CD4-positive, alpha-beta T cell treated with Interleukin-2 at 100 ng/mL for 4 hours (primary cell): ENCODE measurements around the gene IQSEC1.

ENCODE experiments used
- DNase-seq: peaks from one replicate; pipeline ENCODE4 v3.0.0-alpha.2; 2020; ENCODE audit warnings: low spot score

Gene IQSEC1

DNA sequence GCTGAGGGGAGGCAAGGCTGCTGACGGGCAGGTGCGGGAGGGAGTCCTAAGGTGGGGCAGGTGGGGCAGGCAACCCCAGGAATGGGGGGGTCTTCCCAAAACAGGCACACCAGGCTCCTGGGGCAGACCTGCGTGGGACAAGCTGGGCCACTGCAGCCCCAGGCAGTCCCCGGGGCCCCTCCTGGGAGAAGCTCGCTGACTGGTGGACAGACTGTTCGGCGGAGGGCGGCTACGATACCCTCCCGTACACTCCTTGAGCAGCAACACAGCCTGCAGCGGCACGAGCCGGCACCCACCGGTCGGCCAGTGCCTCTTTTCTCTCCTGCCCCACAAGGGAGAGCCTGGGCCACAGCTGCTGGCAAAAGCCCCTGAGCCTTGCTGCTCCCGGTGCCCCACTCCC is 165.9 kb downstream of the IQSEC1 start:
- DNase-seq = no peak

DNA sequence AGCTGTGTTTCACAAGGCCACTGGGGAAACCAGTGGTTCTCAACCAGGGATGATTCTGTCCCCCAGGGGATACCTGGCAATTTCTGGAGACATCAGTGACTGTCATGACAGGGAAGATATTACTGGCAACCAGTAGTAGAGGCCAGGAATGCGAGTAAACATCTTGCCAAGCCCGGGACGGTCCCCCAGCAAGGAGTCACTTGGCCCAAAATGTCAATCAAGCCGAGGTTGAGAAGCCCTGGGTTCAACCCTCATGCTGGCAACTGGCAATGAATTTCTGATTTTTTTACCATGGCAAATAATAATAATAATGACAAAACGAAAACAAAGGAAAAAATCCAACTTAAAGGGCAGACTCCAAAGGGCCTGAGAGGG is 166.3 kb downstream of the IQSEC1 start:
- DNase-seq = no peak

DNA sequence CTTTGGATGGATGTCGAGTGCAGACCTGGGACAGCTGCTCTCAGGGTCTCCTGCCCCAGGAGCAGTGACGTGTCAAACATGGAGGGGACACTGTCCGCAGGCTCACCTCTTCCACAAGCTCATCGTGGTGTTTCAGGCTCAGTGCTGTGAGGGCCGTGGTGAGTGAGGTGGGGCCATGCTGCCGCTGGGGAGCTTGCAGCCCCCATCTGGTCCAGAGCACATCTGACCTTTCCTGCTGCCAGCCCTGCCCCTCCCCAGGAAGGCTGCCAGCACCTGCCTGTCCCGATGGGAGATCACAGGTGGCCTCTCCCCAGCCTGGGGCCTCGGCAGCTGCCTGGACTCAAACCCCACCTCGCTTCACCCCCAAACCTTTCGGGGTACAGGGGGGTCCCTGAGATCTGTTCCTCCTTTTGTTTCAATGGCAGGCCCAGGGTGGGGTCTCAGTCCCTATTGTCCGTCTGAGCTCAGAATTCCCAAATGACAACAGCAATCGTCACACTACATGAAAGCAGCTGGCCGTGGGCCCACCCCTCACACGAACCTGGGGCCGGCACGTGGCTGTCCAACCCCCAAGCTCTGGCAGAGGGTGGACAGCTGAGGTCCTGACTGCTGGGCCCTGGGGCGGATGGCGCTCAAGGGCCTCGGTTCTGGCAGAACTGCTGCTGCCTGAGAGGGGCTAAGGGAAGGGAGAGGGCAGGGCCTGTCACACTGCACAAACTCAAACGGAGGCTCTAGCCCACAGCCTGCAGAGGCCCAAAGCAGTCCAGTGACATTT is 166.9 kb downstream of the IQSEC1 start:
- DNase-seq = no peak

DNA sequence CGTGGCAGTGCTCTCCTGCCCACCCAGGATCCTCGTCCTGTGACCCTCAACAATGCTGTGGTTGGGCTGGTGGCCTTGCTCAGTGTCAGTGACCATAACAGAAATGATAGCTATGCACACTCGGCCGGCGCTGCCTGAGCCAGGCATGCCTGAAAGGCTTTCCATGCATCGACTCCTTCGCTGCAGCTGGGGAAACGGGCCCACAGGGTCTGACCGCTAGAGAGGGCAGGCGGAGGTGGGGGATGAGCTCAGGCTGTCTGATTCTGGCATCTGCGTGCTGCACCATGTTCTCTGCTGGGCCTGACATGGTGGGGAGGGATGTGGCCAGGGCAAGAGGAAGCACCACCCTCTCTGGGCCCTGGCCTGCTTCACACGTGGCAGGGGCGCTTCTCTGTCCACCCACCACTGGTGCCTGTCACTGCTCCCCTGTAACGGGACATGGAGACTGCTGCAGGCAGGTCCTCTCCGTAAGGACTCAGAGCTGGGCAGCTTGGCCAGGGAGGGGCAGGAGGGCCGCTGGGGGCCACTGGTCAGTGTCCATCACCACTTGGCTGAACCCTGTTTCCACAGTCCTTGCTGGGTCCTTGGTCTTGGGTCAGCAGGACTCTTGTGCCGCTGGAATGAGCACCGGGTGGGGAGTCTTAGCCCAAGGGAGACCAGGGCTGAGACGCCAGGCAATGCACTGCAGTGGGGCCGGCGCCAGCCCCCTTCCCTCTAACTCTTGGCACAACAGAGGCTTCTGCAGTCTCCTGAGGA is 167.7 kb downstream of the IQSEC1 start:
- DNase-seq = no peak

DNA sequence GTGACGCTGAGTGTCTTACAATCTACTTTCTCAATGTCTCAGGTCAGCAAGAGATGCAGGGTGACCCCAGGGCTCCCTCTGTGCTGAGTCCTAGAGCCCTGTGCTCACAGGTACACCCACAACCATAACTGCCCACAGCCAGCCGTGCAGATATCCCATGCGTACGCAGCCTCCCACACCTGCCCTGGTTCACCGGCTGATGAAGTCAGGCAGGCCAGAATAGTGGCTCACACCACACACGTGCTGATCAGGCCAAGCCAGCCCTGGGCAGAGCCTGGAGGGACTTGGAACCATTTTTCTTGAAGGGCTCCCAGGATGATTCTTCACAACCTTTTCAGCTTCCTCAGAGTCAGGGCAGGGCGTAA is 168.3 kb downstream of the IQSEC1 start:
- DNase-seq = no peak

DNA sequence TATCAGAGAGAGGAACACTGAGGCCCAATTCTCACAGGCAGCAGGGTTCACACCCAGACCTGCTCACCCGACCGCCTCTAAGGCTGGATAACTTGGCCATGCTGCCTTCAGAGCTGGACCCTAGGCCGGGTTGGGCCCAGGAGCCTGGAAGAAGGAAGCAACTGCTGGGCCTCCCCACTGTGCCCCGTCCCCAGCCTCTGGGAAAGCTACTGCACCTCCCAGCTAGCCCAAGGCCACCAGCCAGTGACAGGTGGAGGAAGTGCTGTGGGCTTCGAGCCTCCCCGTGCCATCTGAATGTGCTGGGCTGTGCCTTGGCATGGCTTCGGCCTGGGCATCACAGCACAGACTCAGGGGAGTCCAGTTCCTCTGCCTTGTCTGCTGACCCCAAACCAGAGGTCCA is 169.3 kb downstream of the IQSEC1 start:
- no peak for DNase-seq

DNA sequence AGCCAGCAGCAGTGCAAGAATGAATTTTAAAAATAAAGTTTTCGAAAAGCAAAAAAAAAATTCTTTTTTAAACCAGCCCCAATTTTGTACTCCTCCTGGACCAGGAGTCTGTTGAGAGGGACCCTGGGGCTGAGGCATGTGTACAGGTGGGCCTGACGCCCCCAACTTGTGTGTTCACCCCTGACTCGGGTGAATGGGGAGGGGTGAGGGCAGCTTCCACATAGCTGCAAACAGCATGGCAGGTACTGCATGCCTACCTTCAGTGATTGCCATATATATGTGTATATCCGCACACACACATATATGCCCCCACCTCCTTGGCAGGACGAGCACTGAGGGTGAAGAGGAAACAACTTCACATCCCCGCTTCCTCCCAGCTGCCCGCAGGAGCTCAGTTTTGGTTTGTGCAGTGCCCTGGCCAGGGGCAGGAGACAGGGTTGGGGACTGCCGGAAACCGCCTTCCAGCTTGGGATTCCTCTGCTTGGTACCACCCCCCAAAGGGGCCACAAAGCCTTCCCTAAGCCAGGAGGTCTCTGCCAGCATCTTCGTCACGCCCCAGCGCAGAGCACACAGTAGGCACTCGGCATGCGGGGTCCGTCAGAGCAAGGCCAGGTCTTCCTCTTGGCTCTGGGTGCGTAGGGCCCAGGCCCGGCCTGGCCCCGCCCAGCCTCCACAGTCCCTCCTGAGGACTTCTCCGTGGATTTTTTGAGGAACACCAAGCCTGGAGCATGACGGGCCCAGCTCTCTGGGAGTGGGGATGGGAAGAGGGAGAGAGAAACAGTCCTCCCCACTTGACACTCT is 170.0 kb downstream of the IQSEC1 start:
- no peak for DNase-seq

DNA sequence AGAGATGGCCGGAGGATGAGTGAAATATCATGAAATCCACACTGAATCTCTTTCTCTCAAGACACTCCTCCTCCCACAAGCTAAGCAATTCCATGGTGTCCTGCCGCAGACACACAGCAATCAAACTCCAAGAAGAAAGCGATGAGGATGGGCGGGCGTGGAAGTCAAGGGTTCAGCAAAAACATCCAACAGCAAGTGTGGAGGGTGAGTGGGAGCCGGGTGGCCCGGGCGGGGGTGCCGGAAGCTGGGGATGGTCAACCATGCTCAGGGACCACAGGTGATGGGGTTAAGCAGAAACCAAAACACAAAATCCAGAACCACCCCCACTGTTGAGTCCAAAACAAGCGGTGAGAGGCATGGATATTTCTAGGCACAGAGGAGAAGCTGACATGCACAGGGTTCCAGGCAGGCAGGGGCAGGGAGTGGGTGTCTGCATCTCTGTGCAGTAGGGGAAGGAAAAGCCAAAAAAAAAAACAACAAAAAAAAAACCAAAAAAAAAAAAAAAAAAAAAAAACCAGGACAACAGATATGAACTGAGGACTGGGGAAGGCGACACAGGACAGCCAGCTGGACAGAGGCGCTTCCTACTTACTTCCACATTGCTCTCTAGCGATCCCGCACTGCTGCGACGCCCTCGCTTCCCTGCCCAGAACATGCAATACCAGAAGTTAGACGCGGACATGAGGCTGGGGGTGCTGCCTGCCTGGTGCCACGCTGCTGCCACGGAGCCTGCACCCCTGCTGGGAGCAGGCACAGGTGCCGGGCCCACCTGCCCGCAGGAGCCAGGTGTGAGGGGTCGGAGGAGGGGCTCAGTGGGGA is 170.8 kb downstream of the IQSEC1 start:
- no peak for DNase-seq

DNA sequence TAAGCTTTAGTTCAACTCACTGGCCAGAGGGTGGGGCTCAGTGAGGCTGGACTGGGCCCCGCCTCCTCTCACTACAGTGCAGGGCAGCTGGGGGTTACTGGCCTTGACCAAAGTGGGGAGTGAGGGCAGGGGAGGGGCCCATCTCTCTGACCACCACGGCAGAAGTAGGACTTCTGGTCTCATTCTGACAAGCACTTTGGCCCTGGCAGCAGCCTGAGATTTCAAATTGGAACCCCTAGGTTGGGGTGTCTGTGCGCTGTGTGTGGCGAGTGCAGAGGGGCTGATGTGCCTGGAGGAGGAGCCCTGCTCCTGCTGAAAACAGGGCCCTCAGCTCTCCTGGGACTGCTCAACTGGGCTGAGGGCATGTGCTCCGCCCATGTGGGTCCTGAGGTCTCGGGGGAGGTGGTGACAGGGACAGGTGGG is 171.6 kb downstream of the IQSEC1 start:
- DNase-seq = no peak

DNA sequence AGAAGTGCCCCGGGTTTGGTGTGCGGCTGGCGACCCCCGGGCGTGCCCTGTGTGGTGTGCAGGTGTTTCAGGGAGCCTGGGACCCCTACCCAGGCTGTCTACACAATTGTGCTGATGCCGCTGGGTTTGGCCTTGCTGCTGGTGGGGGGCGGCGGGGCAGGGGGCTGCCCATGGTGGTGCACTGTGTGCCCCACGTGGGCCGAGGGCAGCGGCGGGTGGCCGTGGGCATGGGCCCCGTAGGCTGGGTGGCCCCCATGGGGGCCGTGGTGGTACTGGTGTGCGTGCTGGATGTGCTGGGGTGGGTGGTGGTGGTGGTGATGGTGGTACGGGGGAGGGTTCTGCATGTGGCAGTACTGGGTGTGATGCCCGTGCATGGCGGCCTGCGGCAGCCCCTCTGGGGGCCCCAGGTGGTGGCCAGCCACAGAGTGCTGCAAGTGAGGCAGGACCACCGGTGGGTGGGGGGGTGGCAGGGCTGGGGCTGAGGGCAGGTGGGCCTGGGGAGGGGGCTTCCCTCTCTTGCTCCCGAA is 172.3 kb downstream of the IQSEC1 start:
- DNase-seq = no peak

DNA sequence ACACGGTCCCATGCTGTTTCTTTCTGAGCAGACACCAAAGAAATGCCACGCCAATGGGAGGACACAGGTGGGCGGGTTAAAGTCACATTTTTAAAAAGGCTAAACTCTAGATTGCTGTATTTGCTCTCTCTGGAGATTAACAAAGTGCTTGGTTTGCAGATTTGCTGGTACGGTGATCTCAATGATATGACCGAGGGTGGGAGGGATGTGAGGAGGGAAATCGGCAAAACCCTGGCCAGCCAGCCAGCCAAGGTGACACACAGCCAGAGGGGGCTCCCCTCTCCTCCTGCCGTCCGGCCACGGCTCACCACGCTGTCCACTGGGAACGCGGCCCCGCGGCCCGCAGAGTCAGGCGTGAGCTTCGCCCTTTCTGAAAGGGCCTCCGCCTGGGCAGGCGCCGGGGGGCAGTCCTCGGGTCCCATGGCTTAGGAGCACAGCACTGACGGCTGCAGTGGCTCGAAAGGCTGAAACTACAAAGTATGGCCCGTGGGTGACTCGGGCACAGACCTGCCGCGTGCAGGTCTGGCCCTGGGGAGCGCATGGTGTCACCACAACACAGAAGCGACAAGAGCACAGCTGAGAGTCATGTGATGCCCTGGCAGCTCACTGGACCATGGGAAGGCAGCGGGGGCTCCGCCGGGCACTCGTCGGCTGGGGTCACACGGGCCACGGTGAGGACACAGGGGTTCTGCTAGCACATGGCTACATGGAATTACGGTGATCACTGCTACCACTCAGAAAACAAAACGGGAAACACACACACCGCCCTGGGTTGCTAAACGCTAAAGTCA is 174.1 kb downstream of the IQSEC1 start:
- DNase-seq = no peak

DNA sequence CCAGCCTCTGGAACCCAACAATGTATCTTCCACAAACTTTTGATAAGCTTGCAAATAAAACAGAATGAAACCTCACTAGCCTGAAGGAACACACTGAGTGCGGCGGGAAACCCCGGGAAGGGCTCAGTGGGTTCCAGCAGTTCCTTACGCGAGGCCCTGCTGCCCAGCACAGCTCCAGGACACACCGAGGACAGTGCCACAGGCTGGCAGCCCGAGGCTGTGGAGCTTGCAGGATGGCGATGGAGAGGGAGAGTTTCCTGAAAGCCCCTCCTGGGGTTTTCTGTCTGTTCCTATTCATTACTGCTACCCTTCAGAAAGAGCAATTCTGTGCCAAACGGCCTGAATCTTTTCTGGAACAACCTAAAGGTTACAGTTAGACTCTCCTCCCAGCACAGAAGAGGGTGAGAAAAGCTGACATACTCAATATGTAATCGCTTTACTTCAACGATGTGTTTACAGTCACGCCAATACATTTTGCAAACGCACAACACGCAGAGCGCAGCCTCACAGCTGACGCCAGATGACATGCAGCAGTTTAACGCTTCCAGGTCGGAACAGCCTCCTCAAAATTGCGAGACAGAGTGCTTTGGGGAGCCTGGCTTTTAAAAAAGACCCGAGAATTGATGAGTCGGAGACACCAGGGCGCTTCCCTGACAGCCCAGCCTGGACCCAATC is 174.8 kb downstream of the IQSEC1 start:
- DNase-seq = no peak

DNA sequence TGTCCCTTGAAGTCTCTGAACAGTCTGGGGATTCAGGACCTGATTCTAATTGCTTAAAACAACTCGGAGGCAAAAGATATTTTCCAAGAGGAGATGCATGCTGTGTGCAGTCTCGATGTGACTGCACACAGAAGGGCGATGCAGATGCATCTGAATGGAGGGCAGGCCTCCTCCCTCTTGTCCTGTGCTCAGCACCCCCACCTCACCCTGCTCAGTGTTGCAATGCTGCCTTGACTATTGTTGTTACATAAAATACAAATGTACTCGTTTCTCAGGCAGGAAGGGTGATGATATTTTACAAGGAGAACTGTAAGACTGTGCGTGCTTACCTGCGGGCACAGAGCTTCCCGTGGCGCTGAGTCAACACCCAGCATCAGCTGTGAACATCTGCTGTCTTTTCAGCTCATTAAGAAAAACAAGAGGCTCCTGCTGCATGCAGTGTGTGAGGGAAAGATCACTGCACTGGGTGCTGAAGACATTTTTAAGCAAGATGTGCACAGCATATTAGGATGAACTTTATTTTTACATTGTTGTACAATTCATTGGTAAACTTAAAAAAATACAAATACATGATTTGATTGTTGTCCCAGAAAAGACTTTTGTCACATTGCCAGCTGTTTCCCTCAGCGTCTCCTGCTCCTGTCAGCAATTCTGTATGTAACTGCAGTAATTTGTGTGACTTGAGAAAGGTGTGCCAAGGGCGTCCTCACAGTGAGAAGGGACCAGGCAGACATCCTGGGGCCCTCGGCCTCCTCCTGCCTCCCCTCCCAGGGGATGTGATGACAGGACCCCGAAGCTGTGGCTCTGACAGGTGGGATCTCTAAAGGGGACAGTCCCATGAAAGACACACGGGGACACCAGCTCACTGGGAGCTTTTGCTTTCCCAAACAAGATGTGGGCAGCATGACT is 175.6 kb downstream of the IQSEC1 start:
- DNase-seq = no peak

DNA sequence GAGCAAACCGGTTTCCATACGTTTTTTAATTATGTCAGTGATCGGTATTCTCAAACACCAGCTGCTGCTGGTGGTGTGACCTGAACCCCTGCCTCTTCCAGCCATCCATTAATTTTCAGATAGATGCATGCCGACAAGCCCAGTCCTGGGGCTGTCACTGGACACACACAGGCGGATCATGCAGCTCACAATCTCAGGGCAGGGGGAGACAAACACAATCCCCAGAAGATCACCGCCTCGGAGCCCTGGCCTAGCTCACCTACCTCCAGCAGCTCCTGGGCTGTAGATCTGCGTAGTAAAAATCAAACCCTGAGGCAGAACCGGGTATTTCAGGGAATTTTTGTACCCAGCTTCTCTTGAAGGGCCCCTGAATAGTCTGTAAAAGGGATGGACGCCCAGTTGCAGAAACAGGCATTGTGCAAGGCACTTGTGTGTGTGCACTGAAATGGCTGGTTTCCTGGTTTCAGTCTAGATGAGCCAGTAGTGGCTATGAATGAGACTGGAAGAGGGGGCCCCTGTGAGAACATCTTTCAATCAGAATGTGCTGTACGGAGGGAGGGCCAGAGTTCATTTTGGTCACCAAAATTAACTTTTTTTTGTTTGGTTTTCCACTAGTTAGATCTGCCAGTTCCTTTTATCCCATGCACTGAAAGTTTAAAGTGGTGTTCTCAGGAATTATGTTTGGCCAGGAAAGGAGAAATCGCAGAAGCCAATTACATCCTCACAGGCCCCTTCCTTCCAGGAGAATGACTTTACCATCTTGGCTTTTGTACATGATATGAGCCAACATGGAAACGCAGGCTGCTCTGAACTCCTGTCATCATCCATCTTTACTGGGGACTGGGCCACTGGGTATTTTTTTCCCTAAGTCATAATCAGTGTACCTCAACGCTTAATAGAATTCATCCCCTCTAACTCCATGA is 176.9 kb downstream of the IQSEC1 start:
- DNase-seq = no peak

DNA sequence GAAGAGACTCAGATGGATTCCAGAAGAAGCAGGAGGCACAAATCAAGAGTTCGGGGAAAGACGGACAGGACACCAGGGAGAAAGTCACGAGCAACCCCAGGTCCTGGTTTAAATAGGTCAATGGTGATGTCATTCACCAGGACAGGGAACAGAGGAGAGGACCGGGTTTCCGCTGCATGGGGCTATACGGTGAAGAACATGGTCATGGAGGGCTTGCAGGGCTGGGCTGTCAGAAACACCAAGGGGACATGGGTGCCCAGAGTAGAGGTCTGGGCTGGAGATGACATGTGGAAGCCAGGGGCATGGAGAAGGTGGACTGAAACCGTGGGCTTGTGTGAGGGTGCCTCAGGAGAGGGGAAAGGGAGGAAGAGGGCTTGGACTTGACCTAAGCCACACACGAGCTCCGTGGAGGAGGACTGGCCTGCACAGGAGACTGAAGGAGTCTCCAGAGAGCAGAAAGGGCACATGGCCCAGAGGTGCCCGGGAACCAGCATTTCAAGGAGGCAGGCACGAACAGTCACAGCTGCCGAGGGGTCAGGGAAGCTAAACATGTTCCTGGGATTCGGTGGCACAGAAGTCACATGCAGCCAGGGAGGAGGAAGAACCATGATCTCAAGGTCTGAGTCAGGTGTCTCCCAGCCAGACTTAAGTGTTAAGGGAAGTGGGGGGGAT is 177.7 kb downstream of the IQSEC1 start:
- DNase-seq = no peak

DNA sequence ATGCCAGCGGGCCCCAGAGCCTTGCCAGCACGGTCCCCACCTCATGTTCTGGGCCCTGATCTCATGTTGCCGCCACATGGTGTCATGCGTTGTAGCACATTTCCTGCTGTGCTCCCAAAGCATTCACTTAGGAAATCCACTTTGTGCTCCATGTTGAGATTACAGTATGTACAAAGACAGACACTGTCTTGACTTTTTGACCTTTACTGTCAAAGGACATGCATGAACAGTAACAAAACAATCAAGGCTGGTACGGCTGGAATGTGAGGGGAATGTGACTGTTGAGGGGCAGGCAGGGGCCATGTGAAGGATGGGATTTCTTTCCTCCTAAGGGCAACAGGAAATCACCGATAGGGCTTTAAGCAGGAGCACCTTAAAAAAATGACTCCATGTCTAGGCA is 178.6 kb downstream of the IQSEC1 start:
- DNase-seq = no peak

DNA sequence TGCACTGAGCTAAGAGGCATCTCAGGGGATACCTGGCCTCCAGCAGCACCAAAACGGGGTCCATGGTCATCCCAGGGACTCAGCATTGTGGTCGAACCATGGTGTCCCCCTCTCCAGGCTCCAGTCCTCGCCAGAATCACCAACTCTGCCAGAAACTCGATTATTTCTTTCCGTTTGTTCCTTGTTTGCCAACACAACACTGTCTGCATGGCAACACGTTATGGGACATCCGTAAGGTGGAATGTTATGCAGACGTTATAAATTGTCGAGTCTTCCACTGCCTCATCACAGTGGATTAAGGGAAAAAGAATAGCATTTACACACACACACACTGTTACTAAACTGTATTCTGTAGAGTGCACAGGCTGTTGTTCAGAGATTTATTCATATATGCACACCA is 179.4 kb downstream of the IQSEC1 start:
- DNase-seq = no peak

DNA sequence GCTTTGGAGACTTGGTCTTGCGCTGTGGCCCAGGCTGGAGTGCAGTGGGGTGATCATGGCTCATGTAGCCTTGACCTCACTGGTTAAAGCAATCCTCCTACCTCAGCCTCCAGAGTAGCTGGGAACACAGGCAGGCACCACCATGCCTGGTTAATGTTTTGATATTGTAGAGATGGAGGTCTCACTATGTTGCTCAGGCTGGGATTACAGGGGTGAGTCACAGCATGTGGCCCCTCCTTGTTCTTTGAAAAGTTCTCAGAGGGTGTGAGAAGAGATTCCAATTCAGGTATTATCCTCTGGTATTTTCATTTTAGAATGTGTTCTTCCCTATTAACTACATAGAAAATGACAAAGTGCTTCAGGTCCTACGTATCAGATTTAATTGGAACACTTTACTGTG is 180.0 kb downstream of the IQSEC1 start:
- DNase-seq = no peak
